ENCODE results near the gene SOAT1. TPM values are rescaled to one million over a fixed set of nuclear protein-coding genes. Genes with fewer than 3 reads are reported as not detected.

The SOAT1 gene
- total and polyA plus RNA-seq, 4 experiments from 2014 or later: 51.2 to 103 (median 66.3) TPM

DNA sequence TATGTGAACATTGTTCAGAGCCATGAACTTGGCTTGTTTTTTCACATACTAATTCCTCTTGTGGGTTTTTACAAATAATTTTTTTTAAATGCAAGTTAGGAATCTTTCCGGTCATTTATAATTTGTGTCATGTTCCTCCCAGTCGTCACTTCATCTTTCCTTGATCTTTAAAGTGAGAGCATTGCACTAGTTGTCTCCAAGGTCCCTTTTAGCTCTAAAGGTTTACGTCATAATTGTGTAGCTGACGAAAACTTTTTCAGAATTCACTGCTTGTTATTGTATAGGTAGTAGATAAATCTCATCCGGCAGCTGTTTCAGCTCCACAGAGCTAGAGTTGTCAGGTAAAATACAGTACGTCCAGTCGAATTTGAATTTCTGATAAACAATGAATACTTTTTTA lies 33.6 kb downstream of the SOAT1 start:
- intact Hi-C loops (cut with micrococcal nuclease): no loop called here
- H3K27ac Mint-ChIP-seq: peak overlapping the region in 1 of 7 donors; percentile 68
- ChIA-PET POLR2A (ENCODE audit: partially characterized antibody) (interaction anchor here (1.1 to 1.4 kb wide), 2 partner anchors 14 to 33 kb away, joined by 3 read pairs; partner anchors contain the start of gene SOAT1), CTCF (ENCODE audit: partially characterized antibody) (interaction anchor here (0.9 to 1.7 kb wide), 3 partner anchors 18 to 23 kb away, joined by 3 to 4 read pairs (median 4); no protein-coding TSS in a partner anchor)
- H3K27me3 Mint-ChIP-seq: no peaks in the 10 kb centered on the region
- Histone ChIP-seq H3K9me3 (ENCODE audit: control insufficient read depth in 1 of 2, low read length in 2 of 2) (no peaks in the 10 kb centered on the region), H3K36me3 (ENCODE audit: insufficient read depth, low read length) (peaks cover 5% of the 10 kb centered on the region), H3K27ac (ENCODE audit: low read depth, low read length) (no peak overlapping the region), H3K4me1 (ENCODE audit: insufficient read depth, low read length) (no peaks in the 10 kb centered on the region), H3K4me3 (ENCODE audit: low read length in 2 of 2) (no peak overlapping the region), H3K27me3 (ENCODE audit: insufficient read depth, low read length) (no peaks in the 10 kb centered on the region)
- peaks cover 51 to 63% of the 10 kb centered on the region in 2 donors for H3K36me3 Mint-ChIP-seq
- peaks cover 13 to 24% (median 21%) of the 10 kb centered on the region in 4 donors for H3K4me1 Mint-ChIP-seq
- H3K9me3 Mint-ChIP-seq: no peaks in the 10 kb centered on the region
- H3K4me3 Mint-ChIP-seq: no peak overlapping the region
- DNase-seq: no peak

DNA sequence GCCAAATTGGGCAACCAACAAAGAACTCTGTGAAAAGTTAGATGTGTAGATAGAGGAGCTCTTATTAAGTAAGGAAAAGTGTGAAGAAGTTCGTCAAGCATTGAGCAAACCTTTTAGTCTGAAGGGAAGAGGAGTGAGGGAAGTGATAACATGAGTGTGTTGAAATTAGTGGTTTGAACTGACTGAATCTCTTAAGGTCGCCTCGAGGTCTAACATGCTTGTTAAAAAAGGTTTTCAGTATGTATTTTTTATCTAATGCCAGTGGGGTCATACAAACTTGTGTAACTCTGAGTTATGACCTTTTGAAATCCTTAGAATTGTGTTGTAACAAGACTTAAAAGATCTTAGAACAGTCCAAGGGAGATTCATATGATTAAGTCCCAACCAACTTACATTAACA lies 34.1 kb downstream of the SOAT1 start:
- H3K27ac ChIP-seq (ENCODE audit: low read depth, low read length): no peak overlapping the region

GRCh38 chr1:179329862-179330261 lies 36.3 kb downstream of the SOAT1 start:
- H3K4me1 Mint-ChIP-seq: peaks cover 7 to 25% (median 19%) of the 10 kb centered on the region in 4 donors
- POLR2A ChIA-PET (ENCODE audit: partially characterized antibody): no interaction called here
- H3K9me3 Mint-ChIP-seq: no peaks in the 10 kb centered on the region
- peak overlapping the region in 5 of 7 donors; percentile 1 to 54 (median 17) for H3K27ac Mint-ChIP-seq
- no peaks in the 10 kb centered on the region for H3K9me3 ChIP-seq (ENCODE audit: control insufficient read depth in 1 of 2, low read length in 2 of 2)
- no peaks in the 10 kb centered on the region for H3K27me3 Mint-ChIP-seq
- DNase-seq: no peak
- no peak overlapping the region for H3K4me3 ChIP-seq (ENCODE audit: low read length in 2 of 2)
- intact Hi-C loops (cut with micrococcal nuclease): no loop called here
- peaks cover 42 to 49% of the 10 kb centered on the region in 2 donors for H3K36me3 Mint-ChIP-seq
- H3K4me3 Mint-ChIP-seq: no peak overlapping the region
- no peaks in the 10 kb centered on the region for H3K4me1 ChIP-seq (ENCODE audit: insufficient read depth, low read length)
- no peak overlapping the region for H3K27ac ChIP-seq (ENCODE audit: low read depth, low read length)
- CTCF ChIA-PET (ENCODE audit: partially characterized antibody): no interaction called here
- H3K36me3 ChIP-seq (ENCODE audit: insufficient read depth, low read length): peaks cover 5% of the 10 kb centered on the region
- no peaks in the 10 kb centered on the region for H3K27me3 ChIP-seq (ENCODE audit: insufficient read depth, low read length)

More for the DNA sequence above, 34.1 kb downstream of the SOAT1 start:
- Mint-ChIP-seq H3K9me3 (no peaks in the 10 kb centered on the region), H3K27me3 (no peaks in the 10 kb centered on the region), H3K27ac (no peak overlapping the region), H3K4me1 (peaks cover 8 to 23% (median 20%) of the 10 kb centered on the region in 4 donors), H3K36me3 (peaks cover 47 to 59% of the 10 kb centered on the region in 2 donors), H3K4me3 (no peak overlapping the region)
- no peaks in the 10 kb centered on the region for H3K4me1 ChIP-seq (ENCODE audit: insufficient read depth, low read length)
- no peaks in the 10 kb centered on the region for H3K9me3 ChIP-seq (ENCODE audit: control insufficient read depth in 1 of 2, low read length in 2 of 2)
- ChIA-PET CTCF (ENCODE audit: partially characterized antibody) (interaction anchor here (0.9 to 1.7 kb wide), 4 partner anchors 18 to 30 kb away, joined by 3 to 4 read pairs (median 4); no protein-coding TSS in a partner anchor), POLR2A (ENCODE audit: partially characterized antibody) (interaction anchor here (0.6 to 1.4 kb wide), 3 partner anchors 13 to 199 kb away, joined by 3 to 5 read pairs (median 3); partner anchors contain the start of gene SOAT1)
- H3K27me3 ChIP-seq (ENCODE audit: insufficient read depth, low read length): no peaks in the 10 kb centered on the region
- DNase-seq: no peak
- intact Hi-C loops (cut with micrococcal nuclease): no loop called here
- no peak overlapping the region for H3K4me3 ChIP-seq (ENCODE audit: low read length in 2 of 2)
- peaks cover 5% of the 10 kb centered on the region for H3K36me3 ChIP-seq (ENCODE audit: insufficient read depth, low read length)

DNA sequence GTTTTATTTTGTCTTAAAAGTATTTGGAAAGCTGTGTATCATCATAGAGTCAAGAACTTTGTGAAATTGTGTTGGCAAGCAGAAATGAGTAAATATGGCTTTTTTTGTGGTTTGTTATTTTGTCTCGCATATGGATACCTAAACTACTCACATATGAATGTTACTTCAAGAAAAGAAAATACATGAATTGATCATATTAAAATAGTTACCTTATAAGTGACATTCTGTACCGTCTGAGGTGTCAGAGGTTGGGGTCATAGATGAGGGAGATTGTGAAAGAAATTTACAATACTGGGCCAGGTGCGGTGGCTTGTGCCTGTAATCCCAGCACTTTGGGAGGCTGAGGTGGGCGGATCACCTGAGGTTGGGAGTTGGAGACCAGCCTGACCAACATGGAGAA lies 40.8 kb downstream of the SOAT1 start:
- H3K9me3 ChIP-seq (ENCODE audit: control insufficient read depth in 1 of 2, low read length in 2 of 2): no peaks in the 10 kb centered on the region
- no peaks in the 10 kb centered on the region for H3K9me3 Mint-ChIP-seq
- H3K36me3 ChIP-seq (ENCODE audit: insufficient read depth, low read length): peaks cover 6% of the 10 kb centered on the region
- intact Hi-C loops (cut with micrococcal nuclease): no loop called here
- no peaks in the 10 kb centered on the region for H3K27me3 Mint-ChIP-seq
- H3K4me3 ChIP-seq (ENCODE audit: low read length in 2 of 2): no peak overlapping the region
- ChIA-PET CTCF (ENCODE audit: partially characterized antibody) (interaction anchor here (0.5 kb wide), 1 partner anchor 17 kb away, joined by 3 read pairs; no protein-coding TSS in a partner anchor), POLR2A (ENCODE audit: partially characterized antibody) (no interaction called here)
- H3K27ac Mint-ChIP-seq: peak overlapping the region in 4 of 7 donors; percentile 3 to 64 (median 22)
- no peaks in the 10 kb centered on the region for H3K27me3 ChIP-seq (ENCODE audit: insufficient read depth, low read length)
- no peak overlapping the region for H3K4me3 Mint-ChIP-seq
- H3K4me1 ChIP-seq (ENCODE audit: insufficient read depth, low read length): no peaks in the 10 kb centered on the region
- no peak for DNase-seq
- H3K36me3 Mint-ChIP-seq: peaks cover 28 to 55% of the 10 kb centered on the region in 2 donors
- peaks cover 7 to 25% (median 17%) of the 10 kb centered on the region in 4 donors for H3K4me1 Mint-ChIP-seq
- no peak overlapping the region for H3K27ac ChIP-seq (ENCODE audit: low read depth, low read length)

DNA sequence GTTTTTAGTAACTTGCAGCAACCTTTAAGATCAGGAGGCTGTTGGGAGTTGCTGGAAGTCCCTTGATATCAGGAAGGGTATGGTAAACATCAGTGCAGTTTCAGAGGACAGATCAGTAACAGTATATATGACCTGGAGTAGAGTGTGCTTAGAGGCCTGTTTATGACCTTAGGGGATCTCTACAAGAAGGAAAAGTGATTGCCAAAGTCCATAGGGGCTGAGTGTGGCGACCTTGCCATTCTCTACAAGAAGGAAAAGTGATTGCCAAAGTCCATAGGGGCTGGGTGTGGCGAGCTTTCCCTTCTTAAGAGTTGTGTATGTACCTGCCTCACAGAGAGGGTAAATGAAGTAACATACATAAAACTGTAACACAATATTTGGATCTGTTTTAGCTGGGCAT lies 43.7 kb downstream of the SOAT1 start:
- H3K27ac ChIP-seq (ENCODE audit: low read depth, low read length): no peak overlapping the region
- intact Hi-C loops (cut with micrococcal nuclease): no loop called here
- Mint-ChIP-seq H3K27ac (peak overlapping the region in 5 of 7 donors; percentile 2 to 72 (median 53)), H3K4me3 (no peak overlapping the region), H3K9me3 (no peaks in the 10 kb centered on the region), H3K27me3 (no peaks in the 10 kb centered on the region), H3K4me1 (peaks cover 0 to 10% (median 5%) of the 10 kb centered on the region in 4 donors), H3K36me3 (peaks cover 24 to 54% of the 10 kb centered on the region in 2 donors)
- no peak overlapping the region for H3K4me3 ChIP-seq (ENCODE audit: low read length in 2 of 2)
- H3K27me3 ChIP-seq (ENCODE audit: insufficient read depth, low read length): no peaks in the 10 kb centered on the region
- DNase-seq: no peak
- ChIA-PET CTCF (ENCODE audit: partially characterized antibody) (no interaction called here), POLR2A (ENCODE audit: partially characterized antibody) (no interaction called here)
- peaks cover 16% of the 10 kb centered on the region for H3K36me3 ChIP-seq (ENCODE audit: insufficient read depth, low read length)
- no peaks in the 10 kb centered on the region for H3K9me3 ChIP-seq (ENCODE audit: control insufficient read depth in 1 of 2, low read length in 2 of 2)
- no peaks in the 10 kb centered on the region for H3K4me1 ChIP-seq (ENCODE audit: insufficient read depth, low read length)

DNA sequence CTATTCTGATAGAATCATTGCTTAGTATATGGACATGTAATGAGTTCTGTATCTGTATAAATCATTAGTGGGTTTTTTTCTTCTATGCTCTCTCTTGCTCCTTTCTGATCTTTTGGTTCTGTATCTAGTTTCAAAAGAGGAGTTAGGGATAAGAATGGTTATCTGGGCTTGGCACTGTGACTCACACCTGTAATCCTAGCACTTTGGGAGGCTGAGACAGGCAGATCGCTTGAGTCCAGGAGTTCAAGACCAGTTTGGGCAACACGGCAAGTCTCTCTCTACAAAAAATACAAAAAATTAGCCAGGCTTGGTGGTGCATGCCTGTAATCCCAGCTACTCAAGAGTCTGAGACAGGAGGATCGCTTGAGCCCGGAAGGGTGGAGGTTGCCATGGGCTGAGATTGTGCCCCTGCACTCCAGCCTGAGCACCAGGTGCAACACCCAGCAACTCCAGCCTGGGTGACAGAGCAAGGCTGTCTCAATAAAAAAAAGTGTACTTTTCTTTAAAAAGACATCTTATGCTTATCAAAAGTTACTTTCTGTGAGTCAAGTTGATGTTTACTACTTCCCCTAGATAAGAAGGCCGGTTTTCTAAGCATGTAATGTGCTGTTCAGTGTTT lies 44.5 kb downstream of the SOAT1 start:
- Histone ChIP-seq H3K27me3 (ENCODE audit: insufficient read depth, low read length) (no peaks in the 10 kb centered on the region), H3K4me1 (ENCODE audit: insufficient read depth, low read length) (no peaks in the 10 kb centered on the region), H3K36me3 (ENCODE audit: insufficient read depth, low read length) (peaks cover 16% of the 10 kb centered on the region), H3K4me3 (ENCODE audit: low read length in 2 of 2) (no peak overlapping the region), H3K27ac (ENCODE audit: low read depth, low read length) (no peak overlapping the region), H3K9me3 (ENCODE audit: control insufficient read depth in 1 of 2, low read length in 2 of 2) (no peaks in the 10 kb centered on the region)
- DNase-seq: no peak
- H3K36me3 Mint-ChIP-seq: peaks cover 31 to 60% of the 10 kb centered on the region in 2 donors
- no peaks in the 10 kb centered on the region for H3K27me3 Mint-ChIP-seq
- H3K9me3 Mint-ChIP-seq: no peaks in the 10 kb centered on the region
- POLR2A ChIA-PET (ENCODE audit: partially characterized antibody): no interaction called here
- CTCF ChIA-PET (ENCODE audit: partially characterized antibody): no interaction called here
- H3K4me1 Mint-ChIP-seq: peaks cover 0 to 8% (median 2%) of the 10 kb centered on the region in 4 donors
- H3K27ac Mint-ChIP-seq: peak overlapping the region in 1 of 7 donors; percentile 53
- H3K4me3 Mint-ChIP-seq: no peak overlapping the region
- intact Hi-C loops (cut with micrococcal nuclease): no loop called here

DNA sequence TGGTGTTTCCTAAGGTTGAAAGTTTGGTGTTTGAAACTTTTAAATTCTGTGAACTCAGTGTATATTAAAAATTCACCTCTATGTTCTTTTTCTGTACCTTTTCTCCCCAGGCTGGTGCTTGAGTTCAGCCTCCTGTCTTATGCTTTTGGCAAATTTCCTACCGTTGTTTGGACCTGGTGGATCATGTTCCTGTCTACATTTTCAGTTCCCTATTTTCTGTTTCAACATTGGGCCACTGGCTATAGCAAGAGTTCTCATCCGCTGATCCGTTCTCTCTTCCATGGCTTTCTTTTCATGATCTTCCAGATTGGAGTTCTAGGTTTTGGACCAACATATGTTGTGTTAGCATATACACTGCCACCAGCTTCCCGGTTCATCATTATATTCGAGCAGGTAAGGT lies 47.3 kb downstream of the SOAT1 start:
- POLR2A ChIA-PET (ENCODE audit: partially characterized antibody): interaction anchor here (0.9 kb wide), 1 partner anchor 14 kb away, joined by 3 read pairs; no protein-coding TSS in a partner anchor
- Mint-ChIP-seq H3K9me3 (no peaks in the 10 kb centered on the region), H3K27ac (peak overlapping the region in 1 of 7 donors; percentile 4), H3K4me1 (peaks cover 0 to 4% (median 1%) of the 10 kb centered on the region in 4 donors), H3K27me3 (no peaks in the 10 kb centered on the region), H3K36me3 (peaks cover 38 to 65% of the 10 kb centered on the region in 2 donors), H3K4me3 (no peak overlapping the region)
- H3K4me1 ChIP-seq (ENCODE audit: insufficient read depth, low read length): no peaks in the 10 kb centered on the region
- no peak overlapping the region for H3K4me3 ChIP-seq (ENCODE audit: low read length in 2 of 2)
- CTCF ChIA-PET (ENCODE audit: partially characterized antibody): no interaction called here
- no peak for DNase-seq
- no peaks in the 10 kb centered on the region for H3K9me3 ChIP-seq (ENCODE audit: control insufficient read depth in 1 of 2, low read length in 2 of 2)
- no peak overlapping the region for H3K27ac ChIP-seq (ENCODE audit: low read depth, low read length)
- intact Hi-C loops (cut with micrococcal nuclease): no loop called here
- H3K27me3 ChIP-seq (ENCODE audit: insufficient read depth, low read length): no peaks in the 10 kb centered on the region
- peaks cover 19% of the 10 kb centered on the region for H3K36me3 ChIP-seq (ENCODE audit: insufficient read depth, low read length)
